Endothelial cell of umbilical vein (primary cell): ENCODE measurements around the gene CUL9. TPM values are rescaled to one million over a fixed set of nuclear protein-coding genes. Genes with fewer than 3 reads are reported as not detected.

Experiments
- BruUV-seq: library from RNA; stranded (reverse); fragments of 400-500 nt; replicated peaks from 2 replicates; lab custom pipeline; 2021; lab: Mats Ljungman, UMichigan
- CTCF ChIA-PET: fragments of 300-600, 350-600 bp; sonication (Branson Sonifier 250); formaldehyde crosslinking; loops from one replicate; lab custom pipeline; 2021; ENCODE audit warnings: antibody characterized with exemption, inconsistent platforms; lab: Charles Lee
- POLR2A ChIA-PET: fragments of 300-600, 350-600 bp; sonication (Branson Sonifier 250); formaldehyde crosslinking; loops from one replicate; lab custom pipeline; 2021; ENCODE audit warnings: antibody characterized with exemption, inconsistent platforms; lab: Charles Lee
- DNase-seq: peaks from one replicate; pipeline ENCODE4 v3.0.0-alpha.2; 2011; ENCODE audit warnings: low read depth, low spot score
- FAIRE-seq: peaks from 2 replicates; lab custom pipeline; 2011; peaks lifted over from hg19 to GRCh38; lab: Jason Lieb, UNC
- H2AFZ ChIP-seq: 2 replicates; pipeline ENCODE4 v1.6.0; 2012; ENCODE audit warnings: low read depth, low read length, control low read depth, inconsistent platforms
- H3K27ac ChIP-seq: 2 replicates; pipeline ENCODE4 v1.5.1; 2011; ENCODE audit warnings: low read depth, mild to moderate bottlenecking, control low read depth, low read length, moderate library complexity; ENCODE audit not compliant: insufficient read depth
- H3K27me3 ChIP-seq, 2 experiments: 2 replicates each; pipeline versions ENCODE4 v1.6.0 to v1.6.1; 2011; ENCODE audit warnings: low read length in 2 of 2, mixed read lengths in 1 of 2; ENCODE audit not compliant: control insufficient read depth in 2 of 2, insufficient read depth in 2 of 2
- H3K36me3 ChIP-seq, 2 experiments: 2 replicates in 1 of 2; 3 replicates in 1 of 2; pipeline ENCODE4 v1.5.1; 2011; ENCODE audit warnings: low read length in 2 of 2, mild to moderate bottlenecking in 1 of 2, moderate library complexity in 1 of 2; ENCODE audit not compliant: control insufficient read depth in 2 of 2, insufficient read depth in 2 of 2; ENCODE audit errors: extremely low read depth in 1 of 2
- H3K4me1 ChIP-seq: 3 replicates; pipeline ENCODE4 v1.5.1; 2011; ENCODE audit warnings: mild to moderate bottlenecking, low read length; ENCODE audit not compliant: control insufficient read depth, insufficient read depth; ENCODE audit errors: extremely low read depth
- H3K4me2 ChIP-seq: 2 replicates; pipeline ENCODE4 v1.6.1; 2011; ENCODE audit warnings: low read length, control low read depth, mixed read lengths; ENCODE audit not compliant: insufficient read depth
- H3K4me3 ChIP-seq, 3 experiments: fragments of 200-600 bp in 1 of 3; sonication (generic), shearing (Covaris generic) in 1 of 3; replicated peaks in 1 of 3; 2 replicates each; pipeline ENCODE4 v1.5.1; 2011 to 2016; ENCODE audit warnings: control low read depth in 3 of 3, low read length in 3 of 3, mild to moderate bottlenecking in 2 of 3, inconsistent platforms in 1 of 3, low read depth in 1 of 3, moderate library complexity in 1 of 3; ENCODE audit not compliant: insufficient read depth in 1 of 3
- H3K79me2 ChIP-seq: 2 replicates; pipeline ENCODE4 v1.6.0; 2012; ENCODE audit warnings: low read length, inconsistent platforms; ENCODE audit not compliant: control insufficient read depth, insufficient read depth
- H3K9ac ChIP-seq: replicated peaks from 2 replicates; pipeline ENCODE3; 2011; ENCODE audit warnings: low read length, control low read depth; ENCODE audit not compliant: insufficient read depth; ENCODE audit errors: extremely low read depth
- H3K9me1 ChIP-seq: replicated peaks from 3 replicates; pipeline ENCODE4 v1.6.0; 2011; ENCODE audit warnings: mild to moderate bottlenecking, low read length; ENCODE audit not compliant: control insufficient read depth, insufficient read depth; ENCODE audit errors: extremely low read depth
- H3K9me3 ChIP-seq: replicated peaks from 2 replicates; pipeline ENCODE4 v1.5.1; 2012; ENCODE audit warnings: low read length, inconsistent platforms; ENCODE audit not compliant: control insufficient read depth, insufficient read depth
- H4K20me1 ChIP-seq: replicated peaks from 2 replicates; pipeline ENCODE3; 2011; ENCODE audit warnings: mild to moderate bottlenecking, low read length; ENCODE audit not compliant: control insufficient read depth, insufficient read depth; ENCODE audit errors: extremely low read depth
- GATA2 ChIP-seq: IDR thresholded peaks from 2 replicates; pipeline ENCODE4 v1.7.0; 2011; ENCODE audit warnings: low read depth, mild to moderate bottlenecking, moderate library complexity, mixed read lengths, low read length; ENCODE audit not compliant: insufficient read length, insufficient read depth
- JUN ChIP-seq: IDR thresholded peaks from 2 replicates; pipeline ENCODE4 v1.6.1; 2011; ENCODE audit warnings: borderline replicate concordance, low read depth; ENCODE audit not compliant: insufficient read length, insufficient read depth
- MYC ChIP-seq: IDR thresholded peaks from one replicate; pipeline ENCODE4 v1.6.1; 2011; ENCODE audit warnings: mild to moderate bottlenecking, low read depth, low read length
- POLR2A ChIP-seq: IDR thresholded peaks from 2 replicates; pipeline ENCODE4 v1.6.1; 2012; ENCODE audit warnings: low read depth, mild to moderate bottlenecking, control low read depth, low read length
- POLR2AphosphoS5 ChIP-seq: IDR thresholded peaks from 2 replicates; pipeline ENCODE4 v1.6.1; 2012; ENCODE audit warnings: low read depth, mild to moderate bottlenecking, control low read depth, low read length, moderate library complexity; ENCODE audit not compliant: insufficient read depth
- dilution Hi-C: fragments of 300-500 bp; cut with MboI; formaldehyde crosslinking; loops from one replicate; pipeline ENCODE4 v1.15.0; 2019; ENCODE audit warnings: low sequenced_read_pairs; ENCODE audit not compliant: extremely low pct_ligation_motif_present
- intact Hi-C: fragments of 100-400 bp; cut with micrococcal nuclease; formaldehyde crosslinking; loops from one replicate; pipeline ENCODE4 v1.10.0; 2022
- polyA plus RNA-seq, 4 experiments: library from polyadenylated mRNA; depleted of rRNA in 3 of 4; stranded (reverse) in 3 of 4; unstranded in 1 of 4; fragments of >200 nt; gene quantifications; 2 replicates each; pipeline versions ENCODE4 v1.2.1 to v1.2.3, GENCODE V29; 2011 to 2012; ENCODE audit warnings: missing spikeins in 1 of 4
- total RNA-seq: library from RNA; stranded (reverse); gene quantifications from 2 replicates; pipeline ENCODE4 v1.2.3, GENCODE V29; 2021
- TF ChIP-seq, protein P1 (sequence below), 2 donors: IDR thresholded peaks; 1 replicate in 1 of 2; 2 replicates in 1 of 2; pipeline ENCODE4 v1.5.1; 2011; ENCODE audit warnings: low read length in 2 of 2, mild to moderate bottlenecking in 2 of 2, moderate library complexity in 2 of 2, control low read depth in 1 of 2, inconsistent platforms in 1 of 2, low read depth in 1 of 2; ENCODE audit not compliant: insufficient read depth in 1 of 2; ENCODE audit errors: extremely low read depth in 1 of 2
- TF ChIP-seq, protein P2 (sequence below): IDR thresholded peaks from 2 replicates; pipeline ENCODE4 v1.6.1; 2011; ENCODE audit not compliant: insufficient read depth, insufficient read length

The CUL9 gene
- total and polyA plus RNA-seq, 2 donors (not counting 3 experiments of a cell fraction or from before 2014, with no cell fraction given): 38.7 to 46.0 TPM

DNA sequence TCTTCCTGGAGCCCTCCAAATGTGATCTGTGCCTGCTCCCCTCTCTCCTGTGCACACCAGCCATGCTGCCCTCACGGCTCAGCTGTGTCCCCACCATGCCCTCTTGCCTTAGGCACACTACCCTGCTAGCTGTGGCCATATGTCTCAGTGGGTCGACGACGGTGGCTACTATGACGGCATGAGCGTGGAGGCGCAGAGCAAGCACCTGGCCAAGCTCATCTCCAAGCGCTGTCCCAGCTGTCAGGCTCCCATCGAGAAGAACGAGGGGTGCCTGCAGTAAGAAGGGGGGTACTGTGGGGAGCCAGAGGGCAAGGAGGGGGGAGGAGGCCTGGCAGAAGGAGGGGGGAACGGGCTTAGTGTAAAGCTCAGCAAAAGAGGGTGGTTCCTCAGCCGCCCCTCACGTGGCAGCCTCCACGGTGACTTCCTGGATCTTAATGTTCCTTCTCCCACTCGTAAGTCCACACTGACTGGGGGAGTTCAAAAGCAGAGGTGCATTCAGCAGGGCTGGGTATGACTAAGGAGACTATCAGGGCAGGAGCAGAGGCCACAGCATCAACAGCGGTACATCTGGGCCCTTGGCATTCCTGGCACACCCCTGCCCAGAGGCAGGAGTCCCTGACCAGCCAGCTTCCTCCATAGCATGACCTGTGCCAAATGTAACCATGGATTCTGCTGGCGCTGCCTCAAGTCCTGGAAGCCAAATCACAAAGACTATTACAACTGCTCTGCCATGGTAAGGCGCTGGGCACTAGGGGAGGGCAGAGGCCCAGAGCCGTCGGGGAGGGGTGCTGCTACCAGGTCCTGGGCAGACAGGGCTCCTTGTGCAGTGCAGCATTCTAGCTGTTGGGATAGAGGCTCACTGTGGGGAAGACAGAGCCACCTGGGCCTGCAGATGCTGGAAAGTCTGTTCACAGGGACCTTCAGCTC is 39.3 kb downstream of the CUL9 start:
- H3K36me3 ChIP-seq: peaks cover 0 to 21% of the 10 kb centered on the region in 2 experiments
- intact Hi-C loops (no loop called here), dilution Hi-C loops (no loop called here)
- H3K27me3 ChIP-seq: no peaks in the 10 kb centered on the region
- H4K20me1 ChIP-seq: no peaks in the 10 kb centered on the region
- no peak overlapping the region for H3K27ac ChIP-seq
- FAIRE-seq (no peak), DNase-seq (no peak)
- no peak overlapping the region for H3K4me3 ChIP-seq
- ChIA-PET CTCF (interaction anchor here (3.0 kb wide), 1 partner anchor 8 kb away, joined by 16 read pairs; the partner anchor contains the start of gene DNPH1), POLR2A (interaction anchor here (0.7 kb wide), 1 partner anchor 287 kb away, joined by 3 read pairs; no protein-coding TSS in a partner anchor)
- H3K9me3 ChIP-seq: no peaks in the 10 kb centered on the region
- H3K9ac ChIP-seq: no peak overlapping the region
- H3K4me2 ChIP-seq: no peak overlapping the region
- H3K9me1 ChIP-seq: no peaks in the 10 kb centered on the region
- TF ChIP-seq, protein P1, sequence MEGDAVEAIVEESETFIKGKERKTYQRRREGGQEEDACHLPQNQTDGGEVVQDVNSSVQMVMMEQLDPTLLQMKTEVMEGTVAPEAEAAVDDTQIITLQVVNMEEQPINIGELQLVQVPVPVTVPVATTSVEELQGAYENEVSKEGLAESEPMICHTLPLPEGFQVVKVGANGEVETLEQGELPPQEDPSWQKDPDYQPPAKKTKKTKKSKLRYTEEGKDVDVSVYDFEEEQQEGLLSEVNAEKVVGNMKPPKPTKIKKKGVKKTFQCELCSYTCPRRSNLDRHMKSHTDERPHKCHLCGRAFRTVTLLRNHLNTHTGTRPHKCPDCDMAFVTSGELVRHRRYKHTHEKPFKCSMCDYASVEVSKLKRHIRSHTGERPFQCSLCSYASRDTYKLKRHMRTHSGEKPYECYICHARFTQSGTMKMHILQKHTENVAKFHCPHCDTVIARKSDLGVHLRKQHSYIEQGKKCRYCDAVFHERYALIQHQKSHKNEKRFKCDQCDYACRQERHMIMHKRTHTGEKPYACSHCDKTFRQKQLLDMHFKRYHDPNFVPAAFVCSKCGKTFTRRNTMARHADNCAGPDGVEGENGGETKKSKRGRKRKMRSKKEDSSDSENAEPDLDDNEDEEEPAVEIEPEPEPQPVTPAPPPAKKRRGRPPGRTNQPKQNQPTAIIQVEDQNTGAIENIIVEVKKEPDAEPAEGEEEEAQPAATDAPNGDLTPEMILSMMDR (IDR thresholded peaks at IDR 0.05; ENCODE audit: extremely low read depth in 1 of 2, insufficient read depth in 1 of 2, low read depth in 1 of 2, low read length in 2 of 2): no peak
- no TSS peak for BruUV-seq
- H3K79me2 ChIP-seq: no peaks in the 10 kb centered on the region
- no peak overlapping the region for H2AFZ ChIP-seq
- H3K4me1 ChIP-seq: peaks cover 3% of the 10 kb centered on the region

DNA sequence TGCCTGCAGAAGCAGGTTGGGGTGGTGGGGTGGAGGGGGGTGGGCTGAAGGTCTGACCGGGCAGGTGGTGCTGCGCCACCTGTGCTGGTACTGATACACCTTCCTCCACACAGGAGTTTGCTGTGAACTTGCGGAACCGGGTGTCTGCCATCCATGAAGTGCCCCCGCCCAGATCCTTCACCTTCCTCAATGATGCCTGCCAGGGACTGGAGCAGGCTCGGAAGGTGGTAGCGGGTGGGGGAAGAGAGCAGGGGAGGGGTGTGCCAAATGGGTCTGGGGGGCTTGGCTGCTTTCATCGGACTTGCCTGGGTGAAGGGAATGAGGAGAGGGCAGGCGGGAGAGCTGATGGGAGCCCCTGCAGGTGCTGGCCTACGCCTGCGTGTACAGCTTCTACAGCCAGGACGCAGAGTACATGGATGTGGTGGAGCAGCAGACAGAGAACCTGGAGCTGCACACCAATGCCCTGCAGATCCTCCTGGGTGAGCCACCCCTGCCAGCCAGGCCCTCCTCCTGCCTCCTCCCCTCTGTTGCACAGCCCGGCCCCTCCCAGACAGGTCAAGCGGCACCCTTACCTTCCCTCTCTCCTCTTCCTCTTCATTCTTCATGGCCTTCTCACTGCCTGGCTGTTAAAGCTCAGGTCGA is 40.5 kb downstream of the CUL9 start:
- intact Hi-C loops: no loop called here
- H3K27me3 ChIP-seq: no peaks in the 10 kb centered on the region
- peaks cover 3% of the 10 kb centered on the region for H3K4me1 ChIP-seq
- dilution Hi-C loops: no loop called here
- no peaks in the 10 kb centered on the region for H3K9me1 ChIP-seq
- no peak for FAIRE-seq
- H3K36me3 ChIP-seq: peaks cover 0 to 20% of the 10 kb centered on the region in 2 experiments
- no peak overlapping the region for H2AFZ ChIP-seq
- no peak overlapping the region for H3K4me3 ChIP-seq
- H3K27ac ChIP-seq: no peak overlapping the region
- no peak for TF ChIP-seq GATA2
- no peak for TF ChIP-seq MYC
- TF ChIP-seq, protein P1 (IDR thresholded peaks at IDR 0.05; ENCODE audit: extremely low read depth in 1 of 2, insufficient read depth in 1 of 2, low read depth in 1 of 2, low read length in 2 of 2): no peak
- TF ChIP-seq, protein P2, sequence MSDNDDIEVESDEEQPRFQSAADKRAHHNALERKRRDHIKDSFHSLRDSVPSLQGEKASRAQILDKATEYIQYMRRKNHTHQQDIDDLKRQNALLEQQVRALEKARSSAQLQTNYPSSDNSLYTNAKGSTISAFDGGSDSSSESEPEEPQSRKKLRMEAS: no peak
- no peak for TF ChIP-seq POLR2A
- no peak for TF ChIP-seq POLR2AphosphoS5
- no peak for TF ChIP-seq JUN
- no peak overlapping the region for H3K4me2 ChIP-seq
- no peaks in the 10 kb centered on the region for H3K9me3 ChIP-seq
- DNase-seq: no peak
- BruUV-seq: no TSS peak
- H4K20me1 ChIP-seq: no peaks in the 10 kb centered on the region
- no peak overlapping the region for H3K9ac ChIP-seq
- H3K79me2 ChIP-seq: no peaks in the 10 kb centered on the region
- ChIA-PET POLR2A (no interaction called here), CTCF (no interaction called here)
